Measurements from ENCODE around the gene CCR8. TPM values are rescaled to one million over a fixed set of nuclear protein-coding genes. Genes with fewer than 3 reads are reported as not detected.

CCR8 gene
- total RNA-seq, 1 experiment from 2014 or later = not detected

DNA sequence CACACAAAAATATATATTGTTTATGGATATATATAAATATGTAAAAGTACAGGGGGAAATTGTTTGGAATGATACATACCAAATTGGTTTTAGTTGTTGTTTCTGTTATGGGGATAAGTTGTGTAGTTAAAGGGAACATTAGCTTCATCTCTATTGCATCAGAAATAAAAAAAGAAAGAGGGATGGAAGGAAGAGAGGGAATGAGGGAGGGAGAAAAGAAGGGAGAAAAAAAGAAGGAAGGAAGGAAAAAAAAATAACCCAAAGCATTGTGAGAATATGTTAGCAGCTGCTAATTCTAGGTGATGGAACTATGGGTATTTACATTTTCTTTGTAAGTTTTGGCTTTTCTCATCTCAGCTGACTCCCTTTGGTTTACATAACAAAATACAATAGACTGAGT, 1.3 kb downstream of the CCR8 start:
- H3K27me3 ChIP-seq (ENCODE audit: insufficient read depth, low read length) = no peaks in the 10 kb centered on the region
- ChIA-PET CTCF (no interaction called here), RAD21 (ENCODE audit: low non-redundant PET in 1 of 2, low total read pairs in 2 of 2, uncharacterized antibody in 2 of 2, unreplicated experiment in 2 of 2) (no interaction called here), POLR2A (no interaction called here)
- H4K20me1 ChIP-seq (ENCODE audit: insufficient read depth) = no peaks in the 10 kb centered on the region
- H3K79me2 ChIP-seq (ENCODE audit: insufficient read depth, low read length) = no peaks in the 10 kb centered on the region
- intact Hi-C loops (cut with micrococcal nuclease) = no loop called here
- no peak overlapping the region for H2AFZ ChIP-seq (ENCODE audit: low read depth, low read length, poor library complexity, severe bottlenecking)
- H3K4me3 ChIP-seq (replicated peaks in 1 of 2; ENCODE audit: low read depth in 1 of 2, low read length in 2 of 2) = no peak overlapping the region
- H3K27ac ChIP-seq (ENCODE audit: low read depth, low read length) = no peak overlapping the region
- H3K9me2 ChIP-seq (ENCODE audit: insufficient read depth) = no peaks in the 10 kb centered on the region
- no peaks in the 10 kb centered on the region for H3K4me1 ChIP-seq (ENCODE audit: control insufficient read depth in 1 of 2, insufficient read depth in 2 of 2, low read length in 2 of 2)
- ATAC-seq (no peak), DNase-seq (ENCODE audit: low read depth, low spot score) (no peak)
- no peaks in the 10 kb centered on the region for H3K36me3 ChIP-seq (ENCODE audit: control insufficient read depth in 1 of 2, insufficient read depth in 2 of 2, low read length in 2 of 2)
- no peak overlapping the region for H3K4me2 ChIP-seq (ENCODE audit: low read length)
- TF ChIP-seq CEBPB (IDR thresholded peaks at IDR 0.05; ENCODE audit: low read depth) (no peak), CBX3 (IDR thresholded peaks at IDR 0.05; ENCODE audit: low read depth) (no peak), SRF (IDR thresholded peaks at IDR 0.05; ENCODE audit: low read depth) (no peak)
- no TSS peak for BruUV-seq (replicated peaks)
- no peak overlapping the region for H3K9ac ChIP-seq (ENCODE audit: low read length)
- H3K9me3 ChIP-seq (ENCODE audit: control insufficient read depth in 1 of 2, insufficient read depth in 1 of 2, low read depth in 1 of 2, low read length in 2 of 2) = no peaks in the 10 kb centered on the region

DNA sequence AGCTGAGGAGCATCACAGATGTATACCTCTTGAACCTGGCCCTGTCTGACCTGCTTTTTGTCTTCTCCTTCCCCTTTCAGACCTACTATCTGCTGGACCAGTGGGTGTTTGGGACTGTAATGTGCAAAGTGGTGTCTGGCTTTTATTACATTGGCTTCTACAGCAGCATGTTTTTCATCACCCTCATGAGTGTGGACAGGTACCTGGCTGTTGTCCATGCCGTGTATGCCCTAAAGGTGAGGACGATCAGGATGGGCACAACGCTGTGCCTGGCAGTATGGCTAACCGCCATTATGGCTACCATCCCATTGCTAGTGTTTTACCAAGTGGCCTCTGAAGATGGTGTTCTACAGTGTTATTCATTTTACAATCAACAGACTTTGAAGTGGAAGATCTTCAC, 3.0 kb downstream of the CCR8 start:
- H4K20me1 ChIP-seq (ENCODE audit: insufficient read depth) = no peaks in the 10 kb centered on the region
- no peaks in the 10 kb centered on the region for H3K9me3 ChIP-seq (ENCODE audit: control insufficient read depth in 1 of 2, insufficient read depth in 1 of 2, low read depth in 1 of 2, low read length in 2 of 2)
- no peaks in the 10 kb centered on the region for H3K9me2 ChIP-seq (ENCODE audit: insufficient read depth)
- H3K36me3 ChIP-seq (ENCODE audit: control insufficient read depth in 1 of 2, insufficient read depth in 2 of 2, low read length in 2 of 2) = no peaks in the 10 kb centered on the region
- no peak for ATAC-seq
- H3K4me3 ChIP-seq (replicated peaks in 1 of 2; ENCODE audit: low read depth in 1 of 2, low read length in 2 of 2) = no peak overlapping the region
- intact Hi-C loops (cut with micrococcal nuclease) = no loop called here
- no peak for TF ChIP-seq EZH2phosphoT487 (IDR thresholded peaks at IDR 0.05; ENCODE audit: borderline replicate concordance)
- TF ChIP-seq, protein P1, sequence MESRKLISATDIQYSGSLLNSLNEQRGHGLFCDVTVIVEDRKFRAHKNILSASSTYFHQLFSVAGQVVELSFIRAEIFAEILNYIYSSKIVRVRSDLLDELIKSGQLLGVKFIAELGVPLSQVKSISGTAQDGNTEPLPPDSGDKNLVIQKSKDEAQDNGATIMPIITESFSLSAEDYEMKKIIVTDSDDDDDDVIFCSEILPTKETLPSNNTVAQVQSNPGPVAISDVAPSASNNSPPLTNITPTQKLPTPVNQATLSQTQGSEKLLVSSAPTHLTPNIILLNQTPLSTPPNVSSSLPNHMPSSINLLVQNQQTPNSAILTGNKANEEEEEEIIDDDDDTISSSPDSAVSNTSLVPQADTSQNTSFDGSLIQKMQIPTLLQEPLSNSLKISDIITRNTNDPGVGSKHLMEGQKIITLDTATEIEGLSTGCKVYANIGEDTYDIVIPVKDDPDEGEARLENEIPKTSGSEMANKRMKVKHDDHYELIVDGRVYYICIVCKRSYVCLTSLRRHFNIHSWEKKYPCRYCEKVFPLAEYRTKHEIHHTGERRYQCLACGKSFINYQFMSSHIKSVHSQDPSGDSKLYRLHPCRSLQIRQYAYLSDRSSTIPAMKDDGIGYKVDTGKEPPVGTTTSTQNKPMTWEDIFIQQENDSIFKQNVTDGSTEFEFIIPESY (IDR thresholded peaks at IDR 0.05; ENCODE audit: extremely low read depth, insufficient replicate concordance, low read length) = no peak
- TF ChIP-seq CEBPB (IDR thresholded peaks at IDR 0.05; ENCODE audit: low read depth) = no peak
- no peak for TF ChIP-seq CBX3 (IDR thresholded peaks at IDR 0.05; ENCODE audit: low read depth)
- no peak for TF ChIP-seq ELF1 (IDR thresholded peaks at IDR 0.05; ENCODE audit: borderline replicate concordance, low read depth)
- no peak for TF ChIP-seq JUND (IDR thresholded peaks at IDR 0.05)
- no peak for TF ChIP-seq SIN3A (IDR thresholded peaks at IDR 0.05; ENCODE audit: low read depth)
- TF ChIP-seq YY1 (IDR thresholded peaks at IDR 0.05; ENCODE audit: extremely low read depth, insufficient replicate concordance, low read depth, low read length) = no peak
- no peak for TF ChIP-seq EZH2 (IDR thresholded peaks at IDR 0.05)
- TF ChIP-seq POLR2A (IDR thresholded peaks at IDR 0.05; ENCODE audit: borderline replicate concordance, extremely low read depth, insufficient read depth, insufficient read length) = no peak
- no peak for TF ChIP-seq EGR1 (IDR thresholded peaks at IDR 0.05; ENCODE audit: low read depth)
- TF ChIP-seq ATF3 (IDR thresholded peaks at IDR 0.05) = no peak
- no peak for TF ChIP-seq POLR2AphosphoS5 (IDR thresholded peaks at IDR 0.05; ENCODE audit: low read depth, low read length)
- TF ChIP-seq ZFX (IDR thresholded peaks at IDR 0.05) = no peak
- no peaks in the 10 kb centered on the region for H3K27me3 ChIP-seq (ENCODE audit: insufficient read depth, low read length)
- ChIA-PET RAD21 (ENCODE audit: low non-redundant PET in 1 of 2, low total read pairs in 2 of 2, uncharacterized antibody in 2 of 2, unreplicated experiment in 2 of 2) (no interaction called here), CTCF (no interaction called here), POLR2A (no interaction called here)
- H3K27ac ChIP-seq (ENCODE audit: low read depth, low read length) = no peak overlapping the region
- no peaks in the 10 kb centered on the region for H3K79me2 ChIP-seq (ENCODE audit: insufficient read depth, low read length)
- no peak overlapping the region for H2AFZ ChIP-seq (ENCODE audit: low read depth, low read length, poor library complexity, severe bottlenecking)
- H3K4me1 ChIP-seq (ENCODE audit: control insufficient read depth in 1 of 2, insufficient read depth in 2 of 2, low read length in 2 of 2) = no peaks in the 10 kb centered on the region
- no peak overlapping the region for H3K4me2 ChIP-seq (ENCODE audit: low read length)
- no TSS peak for BruUV-seq (replicated peaks)
- DNase-seq (ENCODE audit: low read depth, low spot score) = no peak
- no peak overlapping the region for H3K9ac ChIP-seq (ENCODE audit: low read length)
